C4-2B (cell line): ENCODE results near the gene SLC9C2.
A peak's percentile ranks its signal among the peaks of the same experiment; 100 is the strongest.
"Not testable (repeated sequence)": the region's sequence is repeated elsewhere in the genome, so short reads cannot be mapped to it uniquely, and the experiment has no call there.

Source experiments
- H3K27ac ChIP-seq: fragments of 450-650 bp; 2 replicates; pipeline ENCODE4 v1.5.1; 2017
- ZFX ChIP-seq: fragments of 450-650 bp; IDR thresholded peaks from 2 replicates; pipeline ENCODE4 v1.6.1; 2017
- TF ChIP-seq, protein P1 (sequence below): fragments of 450-650 bp; conservative IDR thresholded peaks from 2 replicates; pipeline ENCODE4 v1.5.1; 2017; ENCODE audit warnings: mild to moderate bottlenecking

The SLC9C2 gene

DNA sequence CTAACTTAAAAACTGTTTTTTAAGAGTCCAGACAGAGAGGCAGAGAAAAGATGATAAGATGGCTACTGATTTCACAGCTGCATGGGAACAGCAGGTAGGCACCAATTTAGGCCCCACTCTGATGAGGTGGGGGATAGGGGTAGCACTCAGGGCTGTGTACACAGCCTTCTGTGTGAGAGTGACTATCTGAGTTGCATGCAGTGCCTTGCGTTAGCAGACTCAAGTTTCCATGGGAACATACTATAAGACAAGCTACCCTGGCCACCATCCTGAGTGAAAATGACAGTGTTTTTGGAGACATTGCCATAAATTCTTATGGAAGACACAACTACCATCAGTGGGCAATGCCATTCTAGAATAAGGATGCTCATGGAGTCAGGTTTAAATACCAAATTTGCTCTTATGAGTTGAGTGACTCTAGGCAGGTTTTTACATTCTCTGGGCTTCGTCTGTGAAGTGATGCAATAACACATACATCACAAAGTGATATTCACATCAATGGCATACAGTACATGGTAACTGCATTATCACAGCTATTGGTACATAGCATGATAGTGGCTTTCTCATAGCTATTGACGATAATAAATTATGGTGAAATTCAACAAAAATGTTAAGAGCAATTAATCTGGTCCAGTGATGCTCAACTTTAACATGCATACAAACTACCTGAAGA is 30.5 kb downstream of the SLC9C2 start:
- TF ChIP-seq ZFX: no peak
- TF ChIP-seq, protein P1, sequence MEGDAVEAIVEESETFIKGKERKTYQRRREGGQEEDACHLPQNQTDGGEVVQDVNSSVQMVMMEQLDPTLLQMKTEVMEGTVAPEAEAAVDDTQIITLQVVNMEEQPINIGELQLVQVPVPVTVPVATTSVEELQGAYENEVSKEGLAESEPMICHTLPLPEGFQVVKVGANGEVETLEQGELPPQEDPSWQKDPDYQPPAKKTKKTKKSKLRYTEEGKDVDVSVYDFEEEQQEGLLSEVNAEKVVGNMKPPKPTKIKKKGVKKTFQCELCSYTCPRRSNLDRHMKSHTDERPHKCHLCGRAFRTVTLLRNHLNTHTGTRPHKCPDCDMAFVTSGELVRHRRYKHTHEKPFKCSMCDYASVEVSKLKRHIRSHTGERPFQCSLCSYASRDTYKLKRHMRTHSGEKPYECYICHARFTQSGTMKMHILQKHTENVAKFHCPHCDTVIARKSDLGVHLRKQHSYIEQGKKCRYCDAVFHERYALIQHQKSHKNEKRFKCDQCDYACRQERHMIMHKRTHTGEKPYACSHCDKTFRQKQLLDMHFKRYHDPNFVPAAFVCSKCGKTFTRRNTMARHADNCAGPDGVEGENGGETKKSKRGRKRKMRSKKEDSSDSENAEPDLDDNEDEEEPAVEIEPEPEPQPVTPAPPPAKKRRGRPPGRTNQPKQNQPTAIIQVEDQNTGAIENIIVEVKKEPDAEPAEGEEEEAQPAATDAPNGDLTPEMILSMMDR: no peak
- H3K27ac ChIP-seq: no peak overlapping the region

GRCh38 chr1:173570370-173571007 is 32.4 kb downstream of the SLC9C2 start:
- no peak overlapping the region for H3K27ac ChIP-seq
- TF ChIP-seq ZFX: no peak
- TF ChIP-seq, protein P1: no peak

- no peak overlapping the region for H3K27ac ChIP-seq
- TF ChIP-seq ZFX: no peak
- TF ChIP-seq, protein P1: no peak
These were observed 34.4 kb downstream of the SLC9C2 start for GRCh38 chr1:173568483-173568882.

DNA sequence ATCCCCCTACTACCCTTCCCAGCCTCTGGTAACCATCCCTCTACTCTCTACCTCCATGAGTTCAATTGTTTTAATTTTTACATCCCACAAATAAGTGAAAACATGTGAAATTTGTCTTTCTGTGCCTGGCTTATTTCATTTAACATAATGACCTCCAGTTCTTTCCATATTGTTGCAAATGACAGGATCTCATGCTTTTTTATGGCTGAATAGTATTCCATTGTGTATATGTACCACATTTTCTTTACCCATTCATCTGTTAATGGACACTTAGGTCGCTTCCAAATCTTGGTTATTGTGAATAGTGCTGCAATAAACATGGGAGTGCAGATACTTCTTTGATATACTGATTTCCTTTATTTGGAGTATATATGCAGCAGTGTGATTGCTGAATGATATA is 39.0 kb downstream of the SLC9C2 start:
- not testable (repeated sequence) for H3K27ac ChIP-seq

DNA sequence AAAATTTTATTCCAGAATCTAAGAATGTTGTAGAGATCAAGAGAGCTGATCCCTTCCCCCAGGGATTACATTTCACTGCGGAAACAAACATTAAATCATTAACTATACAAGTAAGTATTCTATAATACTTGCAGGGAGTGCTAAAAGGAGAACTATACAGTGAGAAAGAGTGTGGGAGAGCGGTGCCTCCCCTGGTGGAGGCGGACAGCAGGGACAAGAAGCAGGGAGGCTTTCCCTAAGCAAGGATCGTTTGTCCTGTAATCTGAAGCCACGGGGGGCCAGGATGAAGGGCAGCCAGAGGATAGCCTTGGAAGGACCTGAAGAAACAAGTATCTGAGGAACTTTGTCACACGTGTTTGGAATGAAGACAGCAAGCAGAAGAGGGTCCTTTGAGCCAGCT is 40.1 kb downstream of the SLC9C2 start:
- TF ChIP-seq, protein P1: peak; percentile 19
- TF ChIP-seq ZFX: no peak
- H3K27ac ChIP-seq: no peak overlapping the region

DNA sequence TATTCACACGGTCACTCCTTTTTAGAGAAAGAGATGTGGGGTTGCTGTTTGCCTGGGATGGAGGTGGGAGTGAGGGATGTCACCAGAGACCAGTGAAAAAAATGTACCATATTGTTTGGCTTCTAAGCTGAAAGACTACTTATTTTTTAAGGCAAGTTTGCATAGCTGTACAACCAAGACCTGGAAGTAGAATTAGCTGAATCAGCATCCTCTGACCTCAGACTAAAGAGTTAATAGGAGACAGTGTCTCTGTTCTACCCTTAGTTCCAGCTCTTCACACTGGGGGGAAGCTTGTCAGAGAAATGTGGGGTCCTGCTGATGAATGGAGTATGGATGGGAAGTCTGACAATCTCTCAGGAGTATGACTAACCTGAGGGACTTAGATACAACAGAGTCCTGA is 41.6 kb downstream of the SLC9C2 start:
- no peak overlapping the region for H3K27ac ChIP-seq
- no peak for TF ChIP-seq ZFX
- TF ChIP-seq, protein P1: no peak

DNA sequence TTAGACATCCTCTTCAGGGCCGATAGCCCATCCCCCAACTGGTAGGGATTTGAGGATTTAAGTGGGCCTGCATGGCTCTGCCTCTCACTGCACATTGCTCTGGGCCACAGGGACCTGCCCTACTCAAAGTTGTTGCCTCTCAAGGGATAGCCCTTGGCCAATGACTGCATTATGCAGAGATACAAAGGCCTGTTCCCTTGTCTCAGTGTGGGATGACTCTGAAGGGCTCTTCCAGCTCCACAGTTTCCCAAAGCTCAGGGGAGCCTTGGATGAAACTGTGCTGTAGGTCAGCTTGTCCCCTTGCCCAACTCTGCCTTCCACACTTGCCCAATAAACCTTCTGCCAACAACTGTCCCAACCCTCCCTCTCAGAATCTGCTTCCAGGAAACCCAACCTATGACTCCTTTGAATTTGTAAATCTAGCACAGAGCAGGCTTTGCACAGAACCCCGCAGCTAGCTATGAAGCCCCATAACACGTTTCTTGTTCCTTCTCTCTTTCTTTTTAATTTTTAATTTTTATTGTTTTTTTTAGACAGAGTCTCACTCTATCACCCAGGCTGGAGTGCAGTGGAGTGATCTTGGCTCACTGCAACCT is 42.5 kb downstream of the SLC9C2 start:
- TF ChIP-seq, protein P1: no peak
- no peak for TF ChIP-seq ZFX
- no peak overlapping the region for H3K27ac ChIP-seq
